Measurements from ENCODE around the gene ZNG1C.
"Not testable (repeated sequence)": the region's sequence is repeated elsewhere in the genome, so short reads cannot be mapped to it uniquely, and the experiment has no call there.

The ZNG1C gene

GRCh38 chr9:68241683-68242082 is at the start of gene ZNG1C:
ZNG1C (plus strand) TSS chr9:68241983; CDS start chr9:68242032, 49 bp downstream.
- H3K27ac ChIP-seq; DNase-seq (ENCODE audit: low read depth, low spot score): not testable (repeated sequence)

GRCh38 chr9:68242437-68242836 is 654 bp downstream of the ZNG1C start:
- not testable (repeated sequence) for DNase-seq (ENCODE audit: low read depth, low spot score)

GRCh38 chr9:68281041-68281440 is 39.3 kb downstream of the ZNG1C start:
- H3K27ac ChIP-seq; DNase-seq (ENCODE audit: low read depth, low spot score): not testable (repeated sequence)

More at GRCh38 chr9:68242437-68242836, 654 bp downstream of the ZNG1C start:
- not testable (repeated sequence) for H3K27ac ChIP-seq

GRCh38 chr9:68302567-68302966 is 60.8 kb downstream of the ZNG1C start, which contains the start of gene FOXD4L3:
FOXD4L3 (plus strand) TSS chr9:68302867; CDS start chr9:68302952, 85 bp downstream.
- H3K27ac ChIP-seq; DNase-seq (ENCODE audit: low read depth, low spot score): not testable (repeated sequence)

GRCh38 chr9:68303771-68304170 is 62.0 kb downstream of the ZNG1C start:
- DNase-seq (ENCODE audit: low read depth, low spot score); H3K27ac ChIP-seq: not testable (repeated sequence)

GRCh38 chr9:68304212-68304611 is 62.4 kb downstream of the ZNG1C start:
- not testable (repeated sequence) for H3K27ac ChIP-seq; DNase-seq (ENCODE audit: low read depth, low spot score)

- H3K27ac ChIP-seq; DNase-seq (ENCODE audit: low read depth, low spot score): not testable (repeated sequence)
Measured at GRCh38 chr9:68304777-68305176, 63.0 kb downstream of the ZNG1C start.

- DNase-seq (ENCODE audit: low read depth, low spot score); H3K27ac ChIP-seq: not testable (repeated sequence)
Measured at GRCh38 chr9:68305680-68306285, 64.0 kb downstream of the ZNG1C start.

- DNase-seq (ENCODE audit: low read depth, low spot score); H3K27ac ChIP-seq: not testable (repeated sequence)
Measured at GRCh38 chr9:68306391-68306964, 64.7 kb downstream of the ZNG1C start.

GRCh38 chr9:68307127-68307526 is 65.3 kb downstream of the ZNG1C start:
- not testable (repeated sequence) for H3K27ac ChIP-seq; DNase-seq (ENCODE audit: low read depth, low spot score)

GRCh38 chr9:68307654-68308053 is 65.9 kb downstream of the ZNG1C start:
- H3K27ac ChIP-seq; DNase-seq (ENCODE audit: low read depth, low spot score): not testable (repeated sequence)

GRCh38 chr9:68311208-68311607 is 69.4 kb downstream of the ZNG1C start:
- not testable (repeated sequence) for H3K27ac ChIP-seq; DNase-seq (ENCODE audit: low read depth, low spot score)

- not testable (repeated sequence) for DNase-seq (ENCODE audit: low read depth, low spot score); H3K27ac ChIP-seq
Measured at GRCh38 chr9:68318209-68318608, 76.4 kb downstream of the ZNG1C start.

GRCh38 chr9:68323749-68324148 is 82.0 kb downstream of the ZNG1C start:
- H3K27ac ChIP-seq; DNase-seq (ENCODE audit: low read depth, low spot score): not testable (repeated sequence)

GRCh38 chr9:68324518-68324917 is 82.7 kb downstream of the ZNG1C start:
- not testable (repeated sequence) for DNase-seq (ENCODE audit: low read depth, low spot score); H3K27ac ChIP-seq

- DNase-seq (ENCODE audit: low read depth, low spot score); H3K27ac ChIP-seq: not testable (repeated sequence)
Measured at GRCh38 chr9:68329106-68329505, 87.3 kb downstream of the ZNG1C start.

GRCh38 chr9:68330531-68331173 is 88.9 kb downstream of the ZNG1C start:
- H3K27ac ChIP-seq; DNase-seq (ENCODE audit: low read depth, low spot score): not testable (repeated sequence)

- not testable (repeated sequence) for H3K27ac ChIP-seq; DNase-seq (ENCODE audit: low read depth, low spot score)
Measured at GRCh38 chr9:68332122-68332521, 90.3 kb downstream of the ZNG1C start.

GRCh38 chr9:68335935-68336334 is 94.2 kb downstream of the ZNG1C start:
- H3K27ac ChIP-seq; DNase-seq (ENCODE audit: low read depth, low spot score): not testable (repeated sequence)

GRCh38 chr9:68336639-68337339 is 95.0 kb downstream of the ZNG1C start:
- H3K27ac ChIP-seq; DNase-seq (ENCODE audit: low read depth, low spot score): not testable (repeated sequence)
